Stimulated activated naive CD4-positive, alpha-beta T cell (primary cell): Measurements from ENCODE around the gene KYAT1.

Experiments
- DNase-seq, 6 experiments: peaks; one replicate each; lab custom pipeline; 2025; lab: John Stamatoyannopoulos, UW

Gene KYAT1

GRCh38 chr9:128881884-128882676 is at the start of gene KYAT1, which contains the start of gene LRRC8A:
Gene KYAT1 (minus strand): TSS chr9:128881950. CDS start chr9:128845405, 36,545 bp downstream.
Gene LRRC8A (plus strand): TSS chr9:128882133. CDS start chr9:128907165, 25,032 bp downstream.
- peak; percentile 93 to 97 (median 95) for DNase-seq

- no peak for DNase-seq
These were observed 47.8 kb upstream of the KYAT1 start for GRCh38 chr9:128929560-128929959.

- DNase-seq, result no peak
These were observed 46.9 kb upstream of the KYAT1 start for GRCh38 chr9:128928624-128929023.

- DNase-seq, result peak in 5 of 6 experiments; percentile 25 to 61 (median 40)
These were observed 46.1 kb upstream of the KYAT1 start for GRCh38 chr9:128927731-128928411.

- DNase-seq, result no peak
These were observed 41.7 kb upstream of the KYAT1 start for GRCh38 chr9:128923493-128923883.

GRCh38 chr9:128921881-128922763 is 40.4 kb upstream of the KYAT1 start:
- peak in 2 of 6 experiments; percentile 17 to 27 for DNase-seq

GRCh38 chr9:128920381-128921058 is 38.8 kb upstream of the KYAT1 start, which contains the start of gene PHYHD1:
Gene PHYHD1 (plus strand): TSS chr9:128920982. CDS start chr9:128922324, 1,342 bp downstream.
- DNase-seq, result no peak

GRCh38 chr9:128919402-128920089 is 37.8 kb upstream of the KYAT1 start:
- DNase-seq, result no peak

- no peak for DNase-seq
These were observed 37.2 kb upstream of the KYAT1 start for GRCh38 chr9:128918921-128919320.

- no peak for DNase-seq
These were observed 35.5 kb upstream of the KYAT1 start for GRCh38 chr9:128917151-128917849.

GRCh38 chr9:128916745-128917144 is 35.0 kb upstream of the KYAT1 start:
- no peak for DNase-seq

GRCh38 chr9:128916204-128916603 is 34.5 kb upstream of the KYAT1 start:
- DNase-seq, result no peak

GRCh38 chr9:128913995-128914772 is 32.4 kb upstream of the KYAT1 start:
- no peak for DNase-seq

GRCh38 chr9:128913048-128913900 is 31.5 kb upstream of the KYAT1 start:
- DNase-seq, result no peak

GRCh38 chr9:128912270-128912853 is 30.6 kb upstream of the KYAT1 start:
- DNase-seq, result no peak

- no peak for DNase-seq
These were observed 29.8 kb upstream of the KYAT1 start for GRCh38 chr9:128911529-128912035.

- no peak for DNase-seq
These were observed 29.2 kb upstream of the KYAT1 start for GRCh38 chr9:128910906-128911305.

- no peak for DNase-seq
These were observed 28.1 kb upstream of the KYAT1 start for GRCh38 chr9:128909859-128910258.
